ENCODE measurements around the gene PLOD1.
"Not testable (repeated sequence)": the region's sequence is repeated elsewhere in the genome, so short reads cannot be mapped to it uniquely, and the experiment has no call there.

PLOD1 gene

GRCh38 chr1:11939794-11940193, 5.3 kb downstream of the PLOD1 start:
- DNase-seq, result not testable (repeated sequence)

DNA sequence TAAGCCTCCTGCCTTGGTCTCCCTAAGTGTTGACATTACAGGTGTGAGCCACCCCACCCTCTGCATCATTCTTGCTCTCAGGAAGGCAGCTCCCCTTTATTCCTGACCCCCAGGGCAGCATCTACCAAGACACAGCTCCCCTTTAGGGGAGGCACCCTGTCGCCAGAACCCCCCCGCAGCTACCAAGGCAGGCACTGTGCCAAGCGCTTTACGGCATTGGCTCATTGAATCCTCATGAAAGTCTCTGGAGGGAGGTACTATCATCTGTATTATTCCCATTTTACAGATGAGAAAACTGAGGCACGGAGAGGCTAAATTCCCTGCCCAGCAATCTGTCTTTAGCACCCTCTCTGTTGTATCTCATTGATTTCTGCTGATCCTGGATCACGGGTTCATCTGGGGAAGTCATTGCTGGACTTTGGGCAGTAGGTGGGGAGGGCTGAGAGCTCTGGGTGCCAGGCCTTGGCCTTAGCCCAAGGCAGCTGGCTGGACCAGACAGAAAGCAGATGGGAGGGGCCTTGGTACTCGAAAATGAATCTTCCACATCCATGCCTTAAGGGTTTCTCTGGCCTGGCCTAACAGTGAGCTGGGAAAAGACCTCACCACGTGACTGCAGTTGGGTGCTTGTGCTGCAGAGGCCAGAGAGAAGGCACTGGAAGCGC, 5.9 kb downstream of the PLOD1 start:
- no peak for DNase-seq

- DNase-seq, result no peak
Measured at GRCh38 chr1:11942280-11942679, 7.8 kb downstream of the PLOD1 start.

- DNase-seq, result no peak
Measured at GRCh38 chr1:11943619-11944018, 9.1 kb downstream of the PLOD1 start.

DNA sequence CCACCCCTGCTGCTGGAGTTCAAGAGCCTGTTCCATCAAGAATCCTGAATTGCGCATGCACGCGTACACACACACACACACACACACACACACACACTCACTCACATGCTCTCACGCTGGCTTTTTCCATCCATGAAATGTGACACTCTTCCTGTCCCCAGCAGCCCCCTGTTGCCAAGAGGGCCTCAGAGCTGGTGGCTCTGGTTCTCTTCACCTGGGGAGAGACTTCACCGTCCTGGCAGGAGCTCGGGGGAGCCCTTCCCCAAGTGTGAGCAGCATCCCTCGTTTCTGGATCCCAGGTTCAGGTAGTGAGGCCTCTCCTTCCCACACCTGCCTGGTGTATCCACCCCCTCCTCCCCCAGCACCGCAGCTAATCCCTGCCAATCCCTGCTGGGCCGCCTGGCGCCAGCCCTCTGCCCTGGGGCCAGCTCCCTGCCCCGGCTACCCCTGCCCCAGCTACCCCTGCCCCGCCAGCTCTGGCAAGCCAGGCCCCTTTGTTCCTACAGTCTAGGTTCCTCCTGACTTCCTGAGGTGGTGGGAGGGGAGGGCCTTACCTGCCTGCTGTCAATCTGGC, 9.9 kb downstream of the PLOD1 start:
- no peak for DNase-seq

DNA sequence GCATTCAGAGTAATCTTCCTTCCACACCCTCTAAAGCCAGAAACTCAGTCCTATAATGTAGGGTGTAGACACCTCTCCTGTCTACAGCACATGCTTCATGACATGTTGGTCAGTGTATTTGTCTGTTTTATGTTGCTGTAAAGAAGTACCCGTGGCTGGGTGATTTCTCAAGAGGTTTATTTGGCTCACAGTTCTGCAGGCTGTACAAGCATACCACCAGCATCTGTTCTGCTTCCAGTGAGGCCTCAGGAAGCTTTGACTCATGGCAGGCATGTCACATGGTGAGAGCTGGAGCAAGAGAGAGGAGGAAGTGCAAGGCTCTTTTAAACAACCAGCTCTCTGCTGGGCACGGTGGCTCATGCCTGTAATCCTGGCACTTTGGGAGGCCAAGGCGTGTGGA, 12.1 kb downstream of the PLOD1 start:
- no peak for DNase-seq

- no peak for DNase-seq
Measured at GRCh38 chr1:11948822-11949458, 14.4 kb downstream of the PLOD1 start.

DNA sequence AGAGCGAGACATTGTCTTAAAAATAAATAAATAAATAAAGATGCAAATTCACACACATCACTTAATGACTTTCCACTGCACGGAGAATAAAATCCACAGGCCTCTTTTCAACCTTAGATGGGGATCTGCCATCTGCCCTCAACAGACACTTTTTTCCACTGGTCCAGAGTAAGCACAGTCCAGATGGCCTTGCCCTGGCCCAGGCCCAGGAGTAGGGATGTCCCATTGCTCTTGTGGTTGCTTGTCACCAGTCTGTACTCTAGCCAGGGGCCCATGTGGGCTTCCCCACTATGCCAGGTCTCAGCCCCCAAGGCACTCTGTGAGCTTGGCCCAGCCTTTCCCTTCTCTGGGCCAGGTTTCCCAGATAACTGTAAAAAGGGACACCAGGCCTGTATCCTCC, 17.4 kb downstream of the PLOD1 start:
- DNase-seq, result no peak

DNA sequence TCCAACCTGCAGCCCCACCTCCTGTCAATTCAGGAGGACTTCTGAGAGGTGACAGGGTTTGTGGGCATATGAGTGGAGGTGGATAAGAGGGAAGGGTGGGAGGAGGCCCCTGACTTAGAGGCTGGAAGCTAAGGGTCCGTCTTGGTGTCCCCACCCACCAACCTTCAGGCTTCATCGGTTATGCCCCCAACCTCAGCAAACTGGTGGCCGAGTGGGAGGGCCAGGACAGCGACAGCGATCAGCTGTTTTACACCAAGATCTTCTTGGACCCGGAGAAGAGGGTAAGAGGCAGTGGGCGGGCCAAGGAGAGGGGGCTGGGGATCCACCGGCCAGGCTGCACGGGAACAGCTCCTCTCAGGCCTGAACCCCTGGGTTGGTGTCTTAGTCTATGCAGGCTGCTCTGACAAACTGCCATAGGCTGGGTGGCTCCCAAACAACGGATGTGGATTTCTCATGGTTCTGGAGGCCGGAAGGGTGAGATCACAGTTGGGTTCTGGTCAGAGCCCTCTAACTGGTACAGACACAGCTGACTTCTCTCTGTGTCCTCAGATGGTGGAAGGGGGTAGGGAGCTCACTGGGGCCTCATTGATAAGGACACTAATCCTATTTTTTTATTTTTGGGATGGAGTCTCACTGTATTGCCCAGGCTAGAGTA, 18.1 kb downstream of the PLOD1 start:
- DNase-seq, result no peak

GRCh38 chr1:11955221-11955620, 20.7 kb downstream of the PLOD1 start:
- no peak for DNase-seq

GRCh38 chr1:11957398-11957797, 22.9 kb downstream of the PLOD1 start:
- DNase-seq, result no peak

- no peak for DNase-seq
Measured at GRCh38 chr1:11957897-11958296, 23.4 kb downstream of the PLOD1 start.

- no peak for DNase-seq
Measured at GRCh38 chr1:11960276-11960675, 25.8 kb downstream of the PLOD1 start.

- no peak for DNase-seq
Measured at GRCh38 chr1:11960715-11961114, 26.2 kb downstream of the PLOD1 start.

DNA sequence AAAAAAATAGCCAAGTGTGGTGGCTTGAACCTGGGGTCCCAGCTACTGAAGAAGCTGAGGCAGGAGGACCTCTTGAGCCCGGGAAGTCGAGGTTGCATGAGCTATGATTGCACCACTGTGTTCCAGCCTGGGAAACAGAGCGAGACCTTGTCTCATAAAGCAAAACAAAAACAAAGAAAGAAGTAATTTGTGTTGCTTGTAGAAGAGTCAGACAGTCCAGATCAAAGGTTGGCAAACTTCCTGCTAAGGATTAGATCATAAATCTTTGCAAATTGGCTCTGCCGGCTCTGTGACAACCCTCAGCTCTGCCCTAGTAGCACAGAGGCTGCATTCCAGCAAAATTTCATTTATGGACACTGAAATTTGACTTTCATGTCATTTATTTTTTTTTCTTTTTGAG, 26.7 kb downstream of the PLOD1 start:
- DNase-seq, result no peak

GRCh38 chr1:11963622-11964021, 29.1 kb downstream of the PLOD1 start:
- DNase-seq, result no peak

DNA sequence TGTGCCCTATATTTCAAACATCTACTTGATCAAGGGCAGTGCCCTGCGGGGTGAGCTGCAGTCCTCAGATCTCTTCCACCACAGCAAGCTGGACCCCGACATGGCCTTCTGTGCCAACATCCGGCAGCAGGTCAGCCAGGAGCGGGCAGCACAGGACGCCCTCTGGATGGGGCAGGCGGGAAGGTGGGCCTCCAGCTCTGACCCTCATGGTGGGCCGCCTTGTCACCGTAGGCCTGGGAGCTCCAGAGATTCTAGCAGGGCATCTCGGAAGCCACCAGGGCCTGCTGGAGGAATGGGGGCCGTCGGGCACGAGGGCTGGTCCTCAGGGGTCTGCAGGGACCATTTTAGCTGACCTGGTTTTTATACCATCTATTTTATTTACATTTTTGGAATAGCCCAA, 30.1 kb downstream of the PLOD1 start:
- no peak for DNase-seq

- DNase-seq, result no peak
Measured at GRCh38 chr1:11967028-11967547, 32.6 kb downstream of the PLOD1 start.

GRCh38 chr1:11970441-11971185, 36.1 kb downstream of the PLOD1 start:
- DNase-seq, result no peak

GRCh38 chr1:11977625-11978024, 43.1 kb downstream of the PLOD1 start:
- no peak for DNase-seq

GRCh38 chr1:11978301-11978700, 43.8 kb downstream of the PLOD1 start:
- no peak for DNase-seq

DNA sequence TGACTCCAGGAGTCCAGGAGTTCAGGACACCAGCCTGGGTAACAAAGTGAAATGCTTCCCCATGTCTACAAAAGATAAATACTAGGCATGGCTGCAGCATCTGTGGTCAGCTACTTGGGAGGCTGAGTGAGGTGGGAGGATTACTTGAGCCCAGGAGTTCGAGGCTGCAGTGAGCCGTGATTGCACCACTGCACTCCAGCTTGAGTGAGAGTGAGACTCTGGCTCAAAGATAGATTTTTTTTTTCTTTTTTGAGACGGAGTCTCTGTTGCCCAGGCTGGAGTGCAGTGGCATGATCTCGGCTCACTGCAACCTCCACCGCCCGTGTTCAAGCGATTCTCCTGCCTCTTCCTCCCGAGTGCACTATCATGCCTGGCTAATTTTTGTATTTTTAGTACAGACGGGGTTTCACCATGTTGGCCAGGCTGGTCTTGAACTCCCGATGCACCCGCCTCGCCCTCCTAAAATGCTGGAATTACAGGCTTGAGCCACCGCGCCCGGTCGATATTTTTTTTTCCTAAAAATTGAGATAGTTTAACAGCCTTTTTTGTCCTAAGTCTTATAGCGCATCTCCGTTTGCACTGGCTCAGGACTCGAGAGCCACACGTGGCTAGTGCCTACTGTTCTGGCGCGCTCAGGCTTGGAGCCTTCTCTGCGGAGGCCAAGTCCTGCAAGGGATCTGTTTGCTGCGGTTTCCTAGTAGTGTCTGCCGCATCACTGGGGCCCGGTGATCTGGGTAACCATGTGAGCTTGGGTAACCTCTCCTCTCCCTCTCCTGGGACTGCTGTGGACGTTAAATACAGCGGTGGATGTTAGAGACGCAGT, 44.7 kb downstream of the PLOD1 start:
- no peak for DNase-seq

Data from activated CD4-positive, alpha-beta T cell treated with anti-CD3 and anti-CD28 coated beads, Interleukin-2, amount 50 U/mL, for 4 hours (primary cell).